ENCODE results near the gene TLNRD1.

The TLNRD1 gene

DNA sequence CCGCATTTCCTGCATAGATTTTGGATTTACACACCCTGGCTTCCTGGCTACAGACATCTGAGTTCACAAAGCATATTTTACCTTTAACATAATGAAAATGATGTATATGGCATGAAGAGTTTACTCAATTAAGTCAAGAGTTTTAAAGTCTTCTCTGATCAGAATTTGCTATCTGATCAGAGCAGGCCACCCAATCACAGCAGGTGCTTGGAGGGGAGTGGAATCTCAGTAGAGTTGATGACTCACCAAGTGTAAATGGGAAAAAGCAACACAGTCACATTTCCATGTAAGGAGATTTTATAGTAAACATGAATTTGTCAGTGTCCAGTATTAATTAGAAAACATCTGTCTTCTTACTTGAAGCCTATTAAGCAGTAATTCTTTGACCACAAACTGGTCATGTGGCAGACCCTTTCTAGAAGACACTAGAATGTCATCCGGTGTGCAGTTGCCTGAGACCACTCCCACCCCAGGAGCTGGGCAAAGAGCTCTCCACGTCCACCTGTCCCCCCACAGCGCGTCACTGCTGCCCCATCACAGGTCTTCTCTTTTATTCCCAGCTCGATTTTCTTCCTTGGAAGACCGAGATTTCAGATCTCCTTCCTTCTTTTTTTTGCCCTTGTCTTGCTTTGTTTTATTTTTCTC is 21.9 kb upstream of the TLNRD1 start:
- DNase-seq: no peak

GRCh38 chr15:80979538-80980200 is 21.1 kb upstream of the TLNRD1 start:
- DNase-seq: no peak

DNA sequence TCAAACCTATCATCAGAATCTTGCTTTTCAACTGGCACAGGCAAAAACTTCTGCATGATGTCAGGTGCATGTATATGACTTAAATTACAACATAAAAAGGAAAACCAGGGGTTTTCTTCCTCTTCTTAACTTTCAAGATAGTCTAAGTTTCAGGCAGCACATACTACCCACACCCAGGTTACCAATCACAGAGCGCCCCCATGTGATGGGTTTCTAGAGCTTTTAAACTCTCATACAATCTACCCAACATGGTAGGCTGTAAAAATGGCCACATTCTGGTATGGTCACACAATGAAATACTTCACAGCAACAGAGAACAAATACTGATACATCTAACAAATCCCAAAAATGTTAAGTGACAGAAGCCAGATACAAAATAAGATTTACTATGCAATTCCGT is 18.5 kb upstream of the TLNRD1 start:
- DNase-seq: no peak

DNA sequence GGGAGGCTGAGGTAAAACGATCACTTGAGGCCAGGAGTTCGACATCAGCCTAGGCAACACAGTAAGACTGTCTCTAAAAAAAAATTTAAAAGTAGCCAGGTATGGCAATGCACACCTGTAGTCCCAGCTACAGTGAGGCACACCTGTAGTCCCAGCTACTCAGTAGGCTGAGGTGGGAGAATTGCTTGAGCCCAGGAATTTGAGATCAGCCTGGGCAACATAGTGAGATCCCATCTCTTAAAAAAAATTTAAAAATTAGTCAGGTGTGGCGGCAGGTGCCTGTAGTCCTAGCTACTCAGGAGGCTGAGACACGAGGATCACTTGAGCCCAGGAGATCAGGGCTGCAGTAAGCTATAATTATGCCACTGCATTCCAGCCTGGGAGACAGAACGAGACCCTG is 17.9 kb upstream of the TLNRD1 start:
- DNase-seq: no peak

DNA sequence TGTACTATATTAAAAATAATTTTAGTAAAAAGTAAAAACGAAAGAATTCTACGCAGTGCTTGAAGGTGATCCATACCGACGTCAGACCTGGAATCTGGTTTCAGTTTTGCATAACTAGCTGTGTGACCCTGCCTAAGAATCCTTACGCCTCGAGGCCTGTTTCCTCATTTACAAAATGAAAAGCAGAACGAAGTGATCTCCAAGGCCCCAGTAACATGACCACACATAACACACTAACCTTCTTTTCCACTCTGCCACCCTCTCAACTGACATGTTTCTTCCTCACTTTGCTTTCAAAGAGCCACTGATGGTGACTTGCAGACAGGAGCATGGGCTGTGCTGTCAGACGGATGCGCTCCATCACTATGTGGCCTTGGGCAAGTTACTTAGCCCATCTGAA is 15.9 kb upstream of the TLNRD1 start:
- DNase-seq: no peak

- no peak for DNase-seq
Measured at GRCh38 chr15:80985981-80986380, 14.7 kb upstream of the TLNRD1 start.

GRCh38 chr15:80986487-80986886 is 14.2 kb upstream of the TLNRD1 start:
- no peak for DNase-seq

- DNase-seq: no peak
Measured at GRCh38 chr15:80988148-80988796, 12.5 kb upstream of the TLNRD1 start.

DNA sequence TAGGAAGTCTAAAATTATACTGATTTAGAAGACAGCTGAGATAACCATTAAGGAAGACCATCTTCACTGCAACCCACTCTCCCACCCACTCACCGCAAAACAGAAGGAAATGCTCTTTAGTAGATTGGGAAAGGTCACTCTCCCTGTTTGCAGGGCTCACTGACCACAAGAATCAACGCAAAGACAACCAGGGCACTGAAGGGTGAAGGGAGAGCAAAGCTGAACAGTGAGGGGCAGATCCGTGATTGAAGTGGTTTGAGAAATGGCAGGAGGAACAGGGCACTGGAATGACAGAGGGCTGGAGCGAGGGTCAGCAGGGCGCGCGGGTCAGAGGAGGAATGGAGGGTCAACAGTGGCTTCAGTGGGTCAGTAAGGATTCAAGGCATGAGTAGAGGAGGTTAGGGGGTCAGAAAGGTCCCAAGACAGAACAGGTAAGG is 11.6 kb upstream of the TLNRD1 start:
- no peak for DNase-seq

GRCh38 chr15:80989518-80990478 is 10.9 kb upstream of the TLNRD1 start, which contains the start of gene MESD:
Gene MESD (minus strand): TSS chr15:80989819. CDS start chr15:80989791, 28 bp downstream.
- DNase-seq: peak; percentile 97

DNA sequence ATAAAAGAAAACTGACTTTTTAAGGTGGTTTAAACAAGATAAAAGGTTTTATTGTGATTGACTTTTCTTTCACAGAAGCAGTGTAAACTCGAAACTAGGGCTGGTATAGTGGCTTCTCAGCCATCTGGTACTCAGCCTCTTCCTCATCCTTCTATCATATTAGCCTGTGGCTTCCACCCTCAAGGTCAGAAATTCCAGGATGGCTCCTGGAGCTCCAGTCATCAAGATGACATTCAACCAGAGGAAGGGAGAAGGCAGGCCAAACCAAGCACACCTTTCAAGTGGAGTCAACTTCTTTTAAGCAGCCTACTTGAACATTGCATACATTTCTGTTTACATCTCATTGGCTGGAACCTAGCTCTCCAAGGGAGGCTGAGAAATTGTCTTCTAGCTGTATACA is 9.8 kb upstream of the TLNRD1 start:
- no peak for DNase-seq

DNA sequence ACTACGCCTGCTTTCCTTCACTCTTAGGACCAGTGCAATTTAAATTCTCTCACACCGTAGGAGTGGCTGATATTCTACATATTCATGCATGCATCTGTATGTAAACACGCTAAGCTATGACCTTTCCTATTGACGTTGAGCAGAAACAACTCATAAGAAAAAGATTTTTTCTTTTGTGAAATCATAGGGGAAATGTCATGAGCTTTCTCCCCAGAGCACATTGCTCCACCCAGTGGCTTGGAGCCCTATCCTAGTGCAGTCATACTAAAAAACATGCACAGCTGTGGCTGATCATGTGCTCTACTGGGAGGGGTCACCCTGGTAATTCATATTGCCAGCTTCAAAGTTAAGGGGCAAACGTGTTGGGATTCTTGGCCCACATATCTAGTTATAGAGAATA is 9.3 kb upstream of the TLNRD1 start:
- DNase-seq: no peak

GRCh38 chr15:80992006-80992405 is 8.7 kb upstream of the TLNRD1 start:
- no peak for DNase-seq

GRCh38 chr15:80992441-80992840 is 8.3 kb upstream of the TLNRD1 start:
- DNase-seq: no peak

- DNase-seq: no peak
Measured at GRCh38 chr15:80996247-80996646, 4.5 kb upstream of the TLNRD1 start.

GRCh38 chr15:80997692-80998091 is 3.0 kb upstream of the TLNRD1 start:
- DNase-seq: no peak

DNA sequence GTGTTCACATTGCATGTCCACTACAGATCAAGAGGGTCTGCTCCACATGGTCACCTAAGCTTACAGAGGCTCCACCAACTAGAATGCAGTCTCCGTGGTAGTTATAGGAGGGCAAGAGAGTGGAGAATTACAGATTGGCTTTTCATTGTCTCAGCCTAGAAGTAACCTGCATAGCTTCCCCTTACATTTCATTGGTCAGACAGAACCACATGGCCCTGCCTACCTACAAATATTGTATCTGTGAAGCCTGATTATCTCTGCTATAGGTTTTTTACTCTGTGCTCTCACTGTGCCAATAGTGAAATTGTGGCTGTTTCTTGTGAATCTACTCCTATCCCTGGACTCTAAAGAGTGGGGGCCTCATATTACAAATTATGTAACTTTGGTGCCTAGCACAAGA is 2.5 kb upstream of the TLNRD1 start:
- DNase-seq: no peak

DNA sequence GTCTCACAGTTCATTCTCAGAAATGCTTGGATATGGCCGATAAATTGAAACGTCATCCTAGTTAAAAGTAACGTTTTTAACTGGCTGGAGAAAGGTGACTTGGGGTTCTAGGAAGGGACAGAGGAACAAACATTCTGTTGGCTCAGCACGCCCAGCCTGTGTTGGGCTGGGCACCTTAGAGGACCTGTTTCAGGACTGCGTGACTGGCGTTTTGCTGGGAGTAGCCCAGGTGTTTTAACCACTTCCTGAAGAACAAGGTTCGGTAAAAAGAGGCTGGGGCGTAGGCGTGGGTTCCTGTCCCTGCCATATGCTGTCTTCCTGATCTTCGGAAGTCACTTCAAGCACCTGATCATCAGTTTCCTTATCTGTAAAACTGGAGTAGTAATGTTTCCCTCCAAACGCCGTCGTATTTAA is 1.1 kb upstream of the TLNRD1 start:
- peak; percentile 64 for DNase-seq

GRCh38 chr15:81000144-81000623 is 539 bp upstream of the TLNRD1 start:
- DNase-seq: no peak

DNA sequence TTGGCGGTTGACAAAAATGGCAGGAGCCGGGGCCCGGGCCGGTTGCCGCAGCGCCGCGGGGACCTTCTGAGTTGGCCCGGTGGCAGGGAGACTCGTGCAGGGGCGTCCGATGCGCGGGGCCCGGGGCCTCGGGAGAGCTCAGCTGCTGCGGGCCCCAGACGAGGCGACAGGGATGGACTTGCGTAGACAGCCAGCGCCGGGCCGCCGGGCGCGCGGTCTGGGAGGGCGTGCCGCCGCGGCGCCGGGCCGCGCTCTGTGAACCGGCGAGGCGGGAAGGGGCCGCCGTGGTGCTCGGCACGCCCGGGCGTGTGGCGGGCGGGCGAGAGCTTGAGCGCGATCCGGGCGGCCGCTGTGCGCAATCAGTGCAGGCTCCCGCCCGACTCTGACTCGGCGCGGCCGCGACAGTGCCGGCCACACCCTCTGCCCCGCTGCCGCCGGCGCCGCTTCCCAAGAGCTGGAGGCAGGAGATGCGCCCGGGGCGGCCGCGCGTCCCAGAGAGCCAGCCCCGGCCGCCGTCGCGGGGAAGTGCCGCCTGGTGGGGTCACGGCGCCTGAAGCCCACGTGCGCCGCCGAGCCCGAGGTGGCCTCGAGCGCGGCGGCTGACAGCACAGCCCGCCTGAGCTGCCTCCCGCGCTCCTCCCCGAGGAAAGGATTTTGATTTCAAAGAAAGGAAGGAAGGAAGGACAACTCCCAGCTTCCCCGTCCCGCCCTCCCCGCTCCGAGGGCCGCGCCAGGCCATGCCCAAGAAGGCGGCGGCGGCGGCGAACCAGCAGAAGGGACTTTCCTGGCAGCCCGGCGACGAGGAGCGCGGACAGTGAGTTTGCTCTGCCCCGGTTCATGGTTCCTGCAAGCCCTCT is 657 bp downstream of the TLNRD1 start:
- peak; percentile 63 for DNase-seq

- DNase-seq: no peak
Measured at GRCh38 chr15:81002009-81002330, 1.2 kb downstream of the TLNRD1 start.

All from activated naive CD4-positive, alpha-beta T cell treated with Interleukin-2 at 50 U/mL for 16 hours (primary cell).